ENCODE data around the gene AKAP7.
"Not testable (repeated sequence)": the region's sequence is repeated elsewhere in the genome, so short reads cannot be mapped to it uniquely, and the experiment has no call there.

AKAP7 gene

DNA sequence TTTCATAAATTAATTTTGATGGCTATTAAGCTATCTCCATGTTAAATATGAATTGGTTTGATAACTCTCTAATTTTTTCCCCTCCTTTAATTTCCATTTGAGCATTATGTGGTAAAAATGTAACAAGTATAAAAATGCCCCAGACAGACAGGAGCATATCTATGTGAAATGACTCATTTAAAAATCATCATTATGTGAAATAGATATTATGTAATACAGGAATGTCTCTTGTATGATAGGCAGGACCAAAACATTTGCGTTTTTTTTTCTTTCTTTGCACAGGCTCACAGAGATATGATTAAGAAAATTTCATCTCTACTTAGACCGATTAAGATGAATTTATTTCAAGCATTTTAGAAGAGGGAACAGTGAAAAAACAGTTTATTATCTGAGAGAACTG is 95.8 kb downstream of the AKAP7 start:
- no peak for ATAC-seq
- peaks cover 8% of the 10 kb centered on the region for H3K36me3 Mint-ChIP-seq (ENCODE audit: low read depth)
- peaks cover 3% of the 10 kb centered on the region for H3K9me3 Mint-ChIP-seq
- peaks cover 4% of the 10 kb centered on the region for H3K4me1 Mint-ChIP-seq
- H3K27ac Mint-ChIP-seq: no peak overlapping the region
- H3K27me3 Mint-ChIP-seq: no peaks in the 10 kb centered on the region
- no peak for DNase-seq
- no peak overlapping the region for H3K4me3 Mint-ChIP-seq

DNA sequence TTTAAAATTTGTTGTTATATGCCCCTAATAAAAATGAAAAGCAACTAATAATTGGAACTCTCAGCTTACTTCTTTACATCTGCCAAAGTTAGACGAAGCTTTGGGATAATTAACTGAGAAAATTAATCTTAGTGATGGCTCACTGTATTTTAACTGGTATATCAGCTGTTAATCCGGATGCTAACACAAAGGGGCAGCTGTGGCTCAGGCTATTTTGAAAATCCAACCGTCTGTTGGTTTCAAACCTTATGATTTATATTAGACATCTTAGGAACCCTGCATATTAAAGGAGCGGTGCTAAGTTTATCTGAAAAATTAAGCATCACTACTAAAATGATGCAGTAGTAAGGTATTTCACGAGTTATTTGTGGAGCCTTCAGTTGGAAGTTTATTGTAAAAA is 96.6 kb downstream of the AKAP7 start:
- H3K27me3 Mint-ChIP-seq: no peaks in the 10 kb centered on the region

DNA sequence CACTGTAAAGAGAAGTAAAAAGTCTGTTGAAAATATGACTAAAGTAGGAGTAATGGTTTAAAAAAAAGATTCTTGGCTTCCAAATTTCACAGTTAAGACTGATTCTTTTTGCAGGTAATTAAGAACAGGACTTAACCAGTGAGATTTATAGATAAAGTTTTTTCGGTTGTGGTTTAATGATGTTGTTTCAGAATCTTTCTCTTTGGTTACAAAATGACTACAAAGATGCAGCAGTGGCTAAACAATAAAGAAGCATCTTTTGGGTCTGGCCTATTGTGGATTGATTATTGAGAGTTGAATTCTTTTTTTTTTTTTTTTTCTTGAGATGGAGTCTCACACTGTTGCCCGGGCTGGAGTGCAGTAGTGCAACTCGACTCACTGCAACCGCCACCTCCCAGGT is 109.7 kb downstream of the AKAP7 start:
- H3K4me1 Mint-ChIP-seq: peaks cover 24% of the 10 kb centered on the region
- peaks cover 14% of the 10 kb centered on the region for H3K9me3 Mint-ChIP-seq
- ATAC-seq (no peak), DNase-seq (no peak)
- H3K36me3 Mint-ChIP-seq (ENCODE audit: low read depth): peaks cover 16% of the 10 kb centered on the region
- no peaks in the 10 kb centered on the region for H3K27me3 Mint-ChIP-seq
- no peak overlapping the region for H3K27ac Mint-ChIP-seq
- H3K4me3 Mint-ChIP-seq: no peak overlapping the region

More for the DNA sequence above, 96.6 kb downstream of the AKAP7 start:
- DNase-seq: no peak
- no peak overlapping the region for H3K27ac Mint-ChIP-seq
- no peak for ATAC-seq
- H3K9me3 Mint-ChIP-seq: peaks cover 3% of the 10 kb centered on the region
- H3K4me1 Mint-ChIP-seq: peaks cover 3% of the 10 kb centered on the region
- no peak overlapping the region for H3K4me3 Mint-ChIP-seq
- H3K36me3 Mint-ChIP-seq (ENCODE audit: low read depth): peaks cover 12% of the 10 kb centered on the region

DNA sequence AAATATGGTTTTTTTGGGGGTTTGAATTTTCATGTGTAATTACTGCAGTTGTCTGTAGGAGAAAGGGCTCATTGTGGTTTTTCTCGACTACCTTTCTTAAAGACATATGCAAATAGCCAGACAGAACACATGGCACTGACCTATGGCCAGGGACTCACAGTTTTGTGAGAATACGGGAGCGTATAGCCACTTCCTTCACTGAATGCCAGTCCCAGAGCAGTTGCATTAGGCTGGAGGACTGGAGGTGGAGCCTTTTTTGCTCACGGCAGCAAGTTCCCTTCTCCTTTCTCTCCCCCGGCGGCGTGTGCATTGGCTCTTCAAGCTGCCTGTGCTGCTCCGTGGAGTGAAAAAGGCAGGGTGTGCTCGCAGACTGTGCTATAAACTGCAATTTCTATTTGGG is 114.9 kb downstream of the AKAP7 start:
- Mint-ChIP-seq H3K27me3 (no peaks in the 10 kb centered on the region), H3K27ac (no peak overlapping the region), H3K4me3 (peak overlapping the region; percentile 73), H3K9me3 (no peaks in the 10 kb centered on the region), H3K4me1 (peaks cover 41% of the 10 kb centered on the region), H3K36me3 (ENCODE audit: low read depth) (no peaks in the 10 kb centered on the region)
- DNase-seq (peak; percentile 9), ATAC-seq (peak; percentile 77)

DNA sequence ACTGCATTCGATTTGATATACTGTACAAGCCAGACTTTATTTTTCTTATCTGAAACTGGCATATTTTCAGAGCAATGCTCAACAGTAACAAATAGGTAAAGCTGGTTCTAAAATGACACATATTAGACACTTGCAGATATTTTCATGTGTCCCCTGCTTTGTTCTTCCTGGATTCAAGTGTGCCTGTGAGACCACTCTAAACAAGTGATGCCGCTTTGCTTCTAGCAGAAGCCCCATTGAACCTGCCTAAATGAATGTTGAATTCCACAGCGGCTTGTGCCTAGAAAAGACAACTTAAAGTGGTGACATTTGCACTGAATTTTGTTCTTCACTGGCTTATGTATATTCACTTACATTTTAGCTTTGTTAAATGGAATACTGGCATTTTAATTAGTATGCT is 115.7 kb downstream of the AKAP7 start:
- H3K4me1 Mint-ChIP-seq: peaks cover 40% of the 10 kb centered on the region
- H3K4me3 Mint-ChIP-seq: peak overlapping the region; percentile 73
- H3K36me3 Mint-ChIP-seq (ENCODE audit: low read depth): no peaks in the 10 kb centered on the region
- ATAC-seq: no peak
- H3K9me3 Mint-ChIP-seq: no peaks in the 10 kb centered on the region
- H3K27ac Mint-ChIP-seq: peak overlapping the region; percentile 3
- no peaks in the 10 kb centered on the region for H3K27me3 Mint-ChIP-seq
- no peak for DNase-seq

DNA sequence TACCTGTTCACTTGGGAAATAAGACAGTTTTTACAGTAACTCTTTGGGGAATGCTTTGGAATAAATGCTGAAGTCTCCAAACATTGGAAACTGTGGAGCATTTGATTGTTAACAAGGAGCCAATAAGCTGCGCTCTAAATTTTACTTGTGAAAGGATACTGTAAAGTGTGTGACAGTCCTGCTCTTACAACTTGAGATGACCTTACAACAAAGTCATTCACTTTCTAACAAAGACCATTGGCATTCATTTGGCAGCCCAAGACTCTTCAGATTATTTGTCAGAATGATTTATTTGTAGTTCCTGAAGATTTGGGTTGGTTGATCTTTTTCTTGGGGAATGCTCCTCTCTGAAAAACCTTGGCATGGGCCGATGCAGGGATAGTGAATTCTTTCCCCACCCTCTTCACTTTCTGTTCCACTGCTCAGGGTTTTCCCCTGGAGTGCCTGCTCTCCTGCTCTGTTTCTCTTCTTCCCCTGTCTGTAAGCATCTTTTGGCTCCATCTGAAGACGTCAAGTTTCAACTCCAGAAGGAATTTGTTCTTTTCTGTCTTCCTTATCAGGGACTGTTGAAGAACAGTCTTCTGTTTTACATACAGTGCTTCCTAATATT is 116.4 kb downstream of the AKAP7 start:
- no peaks in the 10 kb centered on the region for H3K27me3 Mint-ChIP-seq
- H3K36me3 Mint-ChIP-seq (ENCODE audit: low read depth): no peaks in the 10 kb centered on the region
- H3K9me3 Mint-ChIP-seq: no peaks in the 10 kb centered on the region
- DNase-seq (no peak), ATAC-seq (no peak)
- peak overlapping the region; percentile 20 for H3K27ac Mint-ChIP-seq
- no peak overlapping the region for H3K4me3 Mint-ChIP-seq
- H3K4me1 Mint-ChIP-seq: peaks cover 35% of the 10 kb centered on the region

DNA sequence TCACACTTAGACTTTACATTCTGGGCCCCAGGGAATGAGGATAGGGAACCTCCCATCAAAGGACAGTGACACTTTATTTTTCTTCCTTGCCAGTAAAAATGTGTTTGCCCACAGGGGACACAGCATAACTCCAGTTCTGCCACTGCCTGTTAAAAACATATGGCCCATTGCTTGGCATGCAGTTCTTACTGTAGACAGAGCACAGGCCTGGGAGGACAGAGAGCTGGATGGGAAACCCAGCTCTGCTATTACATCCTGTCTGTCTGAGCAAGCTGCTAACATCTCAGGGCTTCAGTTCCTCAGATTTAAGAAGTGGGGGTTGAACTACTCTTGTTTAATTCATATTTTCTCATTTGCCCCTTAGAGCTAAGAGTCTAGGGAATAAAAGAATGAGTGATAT is 120.2 kb downstream of the AKAP7 start:
- Mint-ChIP-seq H3K9me3 (no peaks in the 10 kb centered on the region), H3K4me1 (peaks cover 41% of the 10 kb centered on the region), H3K27me3 (no peaks in the 10 kb centered on the region), H3K4me3 (no peak overlapping the region), H3K36me3 (ENCODE audit: low read depth) (peaks cover 8% of the 10 kb centered on the region), H3K27ac (no peak overlapping the region)
- DNase-seq (no peak), ATAC-seq (no peak)

DNA sequence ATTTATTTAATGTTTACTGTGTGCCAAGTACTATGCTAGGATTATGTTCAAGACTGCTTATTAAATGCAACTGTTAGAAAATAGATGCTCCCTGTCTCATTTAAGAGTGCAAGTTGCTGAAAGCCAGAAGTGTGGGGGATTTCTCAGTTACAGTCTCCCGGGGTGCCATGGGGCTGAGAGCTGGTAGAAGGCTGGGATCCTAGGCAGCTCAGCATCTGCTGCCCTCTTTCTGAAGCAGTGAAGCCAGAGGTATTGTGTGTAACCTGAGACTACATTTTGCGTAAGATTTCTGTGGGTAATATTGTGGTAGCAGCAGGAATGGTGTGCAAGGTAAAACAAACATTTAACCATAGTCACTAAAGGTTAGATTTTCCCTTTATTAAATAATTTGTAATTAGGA is 120.6 kb downstream of the AKAP7 start:
- no peak overlapping the region for H3K4me3 Mint-ChIP-seq
- H3K4me1 Mint-ChIP-seq: peaks cover 36% of the 10 kb centered on the region
- DNase-seq: no peak
- no peak for ATAC-seq
- peaks cover 11% of the 10 kb centered on the region for H3K36me3 Mint-ChIP-seq (ENCODE audit: low read depth)
- no peak overlapping the region for H3K27ac Mint-ChIP-seq
- no peaks in the 10 kb centered on the region for H3K27me3 Mint-ChIP-seq
- no peaks in the 10 kb centered on the region for H3K9me3 Mint-ChIP-seq

DNA sequence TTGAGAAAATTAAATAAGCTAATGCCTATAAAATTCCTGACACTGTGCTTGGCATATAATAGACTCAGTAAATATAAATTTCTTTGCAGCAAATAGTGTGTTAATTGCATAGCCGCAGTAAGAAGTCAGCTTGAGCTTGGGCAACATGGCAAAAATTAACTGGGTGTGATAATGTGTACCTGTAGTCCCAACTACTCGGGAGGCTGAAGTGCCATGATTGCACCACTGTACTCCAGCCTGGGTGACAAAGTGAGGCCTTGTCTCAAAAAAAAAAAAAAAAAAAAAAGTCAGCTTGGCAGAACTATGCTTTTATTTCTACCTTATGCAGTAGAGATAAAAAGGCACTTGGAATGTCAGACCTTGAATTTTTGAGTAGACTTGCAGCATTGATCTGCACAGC is 121.8 kb downstream of the AKAP7 start:
- H3K4me3 Mint-ChIP-seq: no peak overlapping the region
- H3K36me3 Mint-ChIP-seq (ENCODE audit: low read depth): peaks cover 18% of the 10 kb centered on the region
- H3K9me3 Mint-ChIP-seq: peaks cover 4% of the 10 kb centered on the region
- H3K4me1 Mint-ChIP-seq: peaks cover 24% of the 10 kb centered on the region
- DNase-seq (no peak), ATAC-seq (no peak)
- no peaks in the 10 kb centered on the region for H3K27me3 Mint-ChIP-seq
- no peak overlapping the region for H3K27ac Mint-ChIP-seq

DNA sequence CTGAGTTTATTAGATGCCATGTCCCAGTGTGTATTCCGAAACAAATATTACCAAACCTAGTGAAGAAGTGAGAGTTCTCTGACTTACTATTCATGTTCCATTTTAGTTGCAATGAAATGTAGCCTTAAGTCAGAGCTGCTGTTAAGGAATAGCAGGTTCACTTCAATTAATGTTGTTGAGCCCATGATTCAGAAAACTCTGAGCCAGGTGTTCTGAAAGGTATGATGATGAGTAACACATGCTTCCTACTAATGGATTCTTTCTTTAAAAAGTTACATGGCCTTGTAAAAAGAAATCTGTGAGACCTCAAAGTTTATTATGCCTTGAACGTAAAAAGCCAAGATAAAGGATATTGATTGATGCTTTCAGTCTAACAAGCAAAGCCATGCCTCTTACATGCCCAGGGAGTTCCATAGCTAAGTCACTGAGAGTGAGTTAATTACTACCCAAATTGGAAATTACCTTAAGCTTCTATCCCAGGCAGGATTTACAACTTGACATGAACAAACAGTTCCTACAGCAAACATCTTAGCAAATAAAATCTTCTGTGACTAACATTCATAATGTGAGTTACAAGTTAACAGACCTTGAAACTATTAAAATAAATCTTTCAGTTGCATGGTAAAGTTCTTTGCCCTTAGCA is 122.9 kb downstream of the AKAP7 start:
- ATAC-seq (no peak), DNase-seq (no peak)
- peaks cover 18% of the 10 kb centered on the region for H3K36me3 Mint-ChIP-seq (ENCODE audit: low read depth)
- no peak overlapping the region for H3K4me3 Mint-ChIP-seq
- no peaks in the 10 kb centered on the region for H3K27me3 Mint-ChIP-seq
- no peak overlapping the region for H3K27ac Mint-ChIP-seq
- H3K9me3 Mint-ChIP-seq: peaks cover 4% of the 10 kb centered on the region
- H3K4me1 Mint-ChIP-seq: peaks cover 22% of the 10 kb centered on the region

DNA sequence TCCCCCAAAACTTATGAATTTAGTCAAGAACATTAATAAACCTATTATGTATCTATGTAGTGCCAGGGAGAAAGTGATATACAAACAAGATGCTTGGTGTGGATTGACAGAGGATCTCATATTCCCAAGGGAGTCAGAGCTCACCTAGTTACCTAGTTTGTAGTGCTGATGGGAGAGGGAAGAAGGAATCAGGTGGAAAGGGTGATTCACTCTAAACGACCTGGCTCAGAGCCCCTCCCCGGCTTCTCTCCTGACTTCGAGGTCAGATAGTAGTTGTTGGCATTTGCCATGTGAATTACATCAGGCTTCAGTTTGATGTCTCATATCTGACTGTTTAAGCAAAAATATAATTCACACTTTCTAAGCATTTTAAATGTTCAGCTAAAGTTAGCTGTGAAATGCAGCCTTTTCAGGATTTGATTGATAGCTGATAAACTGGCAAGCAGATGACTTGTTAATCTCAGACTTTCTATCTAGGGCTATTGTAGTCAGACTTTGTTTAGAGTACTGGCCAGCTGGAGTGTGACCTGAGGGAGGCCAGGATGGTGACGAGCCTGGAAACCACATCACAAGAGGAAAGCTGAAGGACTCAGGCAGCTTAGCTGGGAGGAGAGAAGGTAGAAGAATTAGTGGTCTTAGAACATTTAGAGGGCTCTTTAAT is 123.7 kb downstream of the AKAP7 start:
- DNase-seq (no peak), ATAC-seq (no peak)
- peaks cover 4% of the 10 kb centered on the region for H3K9me3 Mint-ChIP-seq
- H3K27me3 Mint-ChIP-seq: no peaks in the 10 kb centered on the region
- H3K27ac Mint-ChIP-seq: no peak overlapping the region
- no peak overlapping the region for H3K4me3 Mint-ChIP-seq
- H3K36me3 Mint-ChIP-seq (ENCODE audit: low read depth): peaks cover 20% of the 10 kb centered on the region
- H3K4me1 Mint-ChIP-seq: peaks cover 22% of the 10 kb centered on the region

DNA sequence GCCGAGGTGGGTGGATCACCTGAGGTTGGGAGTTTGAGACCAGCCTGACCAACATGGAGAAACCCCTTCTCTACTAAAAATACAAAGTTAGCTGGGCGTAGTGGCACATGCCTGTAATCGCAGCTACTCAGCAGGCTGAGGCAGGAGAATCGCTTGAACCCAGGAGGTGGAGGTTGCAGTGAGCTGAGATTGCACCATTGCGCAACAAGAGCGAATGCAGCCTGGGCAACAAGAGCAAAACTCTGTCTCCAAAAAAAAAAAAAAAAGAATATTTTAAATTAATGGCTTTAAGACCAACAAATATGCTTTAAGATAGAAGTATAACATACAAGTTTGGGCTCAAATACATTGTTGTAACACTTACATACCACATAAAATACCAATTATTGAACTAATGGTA is 125.7 kb downstream of the AKAP7 start:
- H3K9me3 Mint-ChIP-seq, H3K27ac Mint-ChIP-seq, DNase-seq, H3K4me3 Mint-ChIP-seq, H3K27me3 Mint-ChIP-seq, ATAC-seq: not testable (repeated sequence)
- Mint-ChIP-seq H3K36me3 (ENCODE audit: low read depth) (peaks cover 27% of the 10 kb centered on the region), H3K4me1 (peaks cover 16% of the 10 kb centered on the region)

DNA sequence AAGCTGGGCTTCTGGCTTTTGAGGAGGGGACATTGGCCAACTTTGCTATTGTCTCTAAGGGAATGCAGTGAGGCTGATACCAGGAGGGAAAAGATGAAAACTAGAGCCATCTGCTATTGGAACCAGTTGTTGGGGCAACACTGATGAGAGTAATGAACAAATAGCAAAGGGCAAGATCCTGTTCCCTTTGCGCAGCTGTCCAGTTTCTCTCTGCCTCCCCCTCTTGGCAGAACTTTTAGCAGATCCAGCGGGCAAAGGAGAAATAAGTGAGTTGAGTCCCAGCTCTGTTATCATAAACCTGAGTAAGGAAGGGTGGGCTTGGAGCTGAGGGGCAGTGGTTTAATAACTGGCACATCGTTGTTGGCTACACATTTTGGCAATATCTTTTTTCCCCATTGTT is 126.8 kb downstream of the AKAP7 start:
- Mint-ChIP-seq H3K36me3 (ENCODE audit: low read depth) (peaks cover 27% of the 10 kb centered on the region), H3K9me3 (peaks cover 4% of the 10 kb centered on the region), H3K27me3 (no peaks in the 10 kb centered on the region), H3K27ac (no peak overlapping the region), H3K4me3 (no peak overlapping the region), H3K4me1 (peaks cover 16% of the 10 kb centered on the region)
- no peak for ATAC-seq
- DNase-seq: no peak

DNA sequence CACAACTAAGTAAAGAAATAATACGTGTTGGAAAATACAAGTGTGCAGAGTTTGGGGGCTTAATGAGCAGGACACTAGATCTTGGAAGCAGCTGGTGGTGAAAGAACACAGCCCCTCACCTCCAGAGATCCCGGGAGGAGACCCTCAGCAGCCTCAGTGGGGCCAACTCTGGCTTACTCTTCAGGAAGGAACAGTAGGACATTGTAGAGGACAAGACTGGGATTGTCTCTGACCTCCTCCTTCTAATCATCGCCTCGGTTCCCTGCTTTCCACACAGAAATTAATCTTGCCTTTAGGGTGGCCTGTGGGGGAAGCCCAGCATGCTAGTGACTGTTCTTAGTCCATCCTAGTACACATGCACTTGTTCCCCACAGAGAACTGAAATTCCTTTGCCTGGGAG is 130.7 kb downstream of the AKAP7 start:
- Mint-ChIP-seq H3K9me3 (peaks cover 11% of the 10 kb centered on the region), H3K27ac (no peak overlapping the region), H3K36me3 (ENCODE audit: low read depth) (peaks cover 33% of the 10 kb centered on the region), H3K4me1 (peaks cover 33% of the 10 kb centered on the region), H3K4me3 (no peak overlapping the region), H3K27me3 (no peaks in the 10 kb centered on the region)
- DNase-seq (no peak), ATAC-seq (no peak)

DNA sequence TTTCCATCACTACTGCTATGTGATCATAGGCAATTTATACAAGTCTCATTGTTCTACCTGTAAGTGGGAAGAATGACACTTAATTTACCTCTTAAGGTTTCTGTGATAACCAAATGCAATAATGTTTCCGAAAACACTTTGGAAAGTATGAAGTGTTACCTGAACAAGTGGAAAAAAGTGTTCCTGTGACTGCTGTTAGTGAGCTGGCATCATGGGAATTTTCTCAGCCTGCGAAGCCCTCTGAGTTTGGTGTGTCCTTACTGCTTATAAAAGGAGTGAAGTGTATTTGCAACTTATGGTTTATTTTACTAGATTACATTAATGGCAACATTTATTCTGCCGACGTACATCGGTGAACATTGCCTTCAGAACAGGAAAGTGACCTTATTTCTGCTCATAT is 133.0 kb downstream of the AKAP7 start:
- H3K36me3 Mint-ChIP-seq (ENCODE audit: low read depth): peaks cover 37% of the 10 kb centered on the region
- ATAC-seq: no peak

More for the DNA sequence above, 133.0 kb downstream of the AKAP7 start:
- DNase-seq: no peak
- Mint-ChIP-seq H3K4me1 (peaks cover 33% of the 10 kb centered on the region), H3K4me3 (no peak overlapping the region), H3K9me3 (peaks cover 22% of the 10 kb centered on the region), H3K27me3 (no peaks in the 10 kb centered on the region), H3K27ac (no peak overlapping the region)

Measured in activated naive CD8-positive, alpha-beta T cell treated with anti-CD3 and anti-CD28 coated beads, Interleukin-2, amount 50 U/mL, for 24 hours (primary cell).